ENCODE data around the gene PDIA6.

The PDIA6 gene, protein sequence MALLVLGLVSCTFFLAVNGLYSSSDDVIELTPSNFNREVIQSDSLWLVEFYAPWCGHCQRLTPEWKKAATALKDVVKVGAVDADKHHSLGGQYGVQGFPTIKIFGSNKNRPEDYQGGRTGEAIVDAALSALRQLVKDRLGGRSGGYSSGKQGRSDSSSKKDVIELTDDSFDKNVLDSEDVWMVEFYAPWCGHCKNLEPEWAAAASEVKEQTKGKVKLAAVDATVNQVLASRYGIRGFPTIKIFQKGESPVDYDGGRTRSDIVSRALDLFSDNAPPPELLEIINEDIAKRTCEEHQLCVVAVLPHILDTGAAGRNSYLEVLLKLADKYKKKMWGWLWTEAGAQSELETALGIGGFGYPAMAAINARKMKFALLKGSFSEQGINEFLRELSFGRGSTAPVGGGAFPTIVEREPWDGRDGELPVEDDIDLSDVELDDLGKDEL

DNA sequence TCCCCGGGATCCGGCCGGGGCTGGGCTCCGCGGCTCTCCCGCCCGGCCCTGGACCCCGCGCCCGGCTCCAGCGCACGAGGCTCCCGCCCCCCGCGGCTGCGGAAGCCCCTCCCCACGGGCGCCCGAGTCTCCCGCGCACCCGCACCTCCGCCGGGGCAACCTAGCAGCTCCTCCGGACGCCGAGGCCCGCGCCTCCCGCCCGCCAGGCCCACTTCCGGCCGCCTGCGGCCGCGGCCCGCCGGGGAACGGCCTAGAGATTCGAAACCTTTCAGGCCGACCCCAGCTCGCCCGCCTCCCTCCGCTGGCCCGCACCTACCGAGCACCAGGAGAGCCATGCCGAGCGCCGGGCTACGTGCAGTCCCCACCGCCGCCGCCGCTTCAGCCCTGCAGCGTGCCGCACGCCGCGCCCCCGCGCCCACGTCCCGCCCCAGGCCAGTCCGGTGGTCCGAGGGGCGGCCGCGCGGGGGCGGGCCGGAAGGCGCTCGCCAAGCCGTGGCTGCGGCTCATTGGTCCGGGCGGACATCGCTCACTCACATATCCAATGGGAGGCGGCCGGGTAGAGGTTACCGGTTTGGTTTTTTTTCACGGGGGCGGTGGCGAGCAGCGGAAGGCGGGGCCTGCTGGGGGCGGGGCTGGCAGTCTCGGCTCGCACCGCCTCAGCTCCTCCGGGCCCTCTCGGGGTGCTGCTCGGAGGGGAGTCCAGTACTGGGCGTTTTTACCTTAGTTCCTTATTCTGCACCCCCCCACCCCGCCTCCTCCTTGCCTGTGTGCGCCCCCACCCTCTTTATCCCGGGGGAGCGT is at the start of gene PDIA6:
PDIA6 (minus strand) TSS at position 424 of the 801 bp plus-strand sequence; CDS start at position 335, 89 bp downstream.
- peak; percentile 90 to 95 (median 94) for DNase-seq (ENCODE audit: low read depth in 2 of 3, low spot score in 1 of 3)

DNA sequence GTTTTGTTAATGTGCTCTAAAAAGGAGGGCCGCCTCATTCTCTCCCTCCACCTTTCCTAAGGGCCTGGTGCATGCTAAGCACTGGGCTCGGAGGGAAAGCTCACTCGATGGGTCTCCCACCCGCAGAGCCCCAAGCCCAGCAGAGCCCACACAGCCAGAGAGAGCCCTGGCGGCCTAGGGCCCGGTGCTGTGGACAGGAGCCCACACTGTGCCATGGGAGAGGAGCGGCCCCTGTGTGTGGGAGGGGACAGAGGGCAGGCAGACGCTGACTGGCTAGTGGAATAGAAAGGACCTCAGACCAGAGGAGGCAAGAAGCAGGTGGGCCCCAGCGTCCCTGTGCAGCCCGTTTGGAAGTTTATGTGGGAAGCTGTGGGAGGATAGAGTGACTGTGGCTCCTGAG is 49.7 kb upstream of the PDIA6 start:
- DNase-seq (ENCODE audit: low read depth in 2 of 3, low spot score in 1 of 3), result no peak

DNA sequence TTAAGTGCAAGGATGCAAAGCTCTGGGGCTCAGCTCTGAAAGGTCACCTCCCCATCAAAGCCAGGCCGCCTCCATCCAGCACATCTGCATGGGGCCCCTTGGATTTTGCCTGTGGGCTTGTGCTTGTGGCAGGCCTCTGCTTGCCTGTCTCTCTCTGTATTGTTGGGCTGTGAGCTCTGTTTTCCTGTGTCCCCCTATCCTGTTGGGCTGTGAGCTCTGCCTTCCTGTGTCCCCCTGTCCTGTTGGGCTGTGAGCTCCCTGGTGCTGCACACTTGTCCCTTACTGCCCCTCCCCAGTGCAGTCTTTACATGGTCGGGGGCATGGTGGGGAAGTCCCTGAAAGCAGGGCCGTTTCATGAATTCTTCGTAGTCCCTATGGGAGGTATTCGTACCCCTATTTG is 49.2 kb upstream of the PDIA6 start:
- DNase-seq (ENCODE audit: low read depth in 2 of 3, low spot score in 1 of 3), result no peak

DNA sequence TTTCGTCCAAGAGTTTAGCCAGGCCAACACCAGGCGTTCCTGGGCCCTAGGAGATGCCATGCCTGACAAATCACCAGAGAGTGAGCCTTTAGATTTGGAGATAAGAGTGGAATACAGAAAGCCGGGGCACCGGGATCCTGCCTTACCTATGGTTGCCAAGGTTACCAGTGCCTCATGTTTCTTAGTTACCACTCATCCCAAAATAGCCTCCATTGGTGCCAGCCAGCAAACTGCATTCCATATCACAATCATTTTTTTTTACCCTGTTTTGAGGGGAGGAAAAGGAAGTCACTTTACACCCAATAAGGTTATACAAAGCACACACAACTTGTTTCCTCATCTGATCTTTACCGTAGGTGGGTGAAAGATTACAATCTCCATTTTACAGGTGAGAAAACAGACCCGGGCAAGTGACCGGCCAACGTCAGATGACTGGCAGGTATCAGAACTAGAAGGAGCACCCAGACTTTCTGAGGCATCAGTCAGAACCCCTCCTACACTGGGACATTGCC is 48.3 kb upstream of the PDIA6 start:
- DNase-seq (ENCODE audit: low read depth in 2 of 3, low spot score in 1 of 3), result no peak

DNA sequence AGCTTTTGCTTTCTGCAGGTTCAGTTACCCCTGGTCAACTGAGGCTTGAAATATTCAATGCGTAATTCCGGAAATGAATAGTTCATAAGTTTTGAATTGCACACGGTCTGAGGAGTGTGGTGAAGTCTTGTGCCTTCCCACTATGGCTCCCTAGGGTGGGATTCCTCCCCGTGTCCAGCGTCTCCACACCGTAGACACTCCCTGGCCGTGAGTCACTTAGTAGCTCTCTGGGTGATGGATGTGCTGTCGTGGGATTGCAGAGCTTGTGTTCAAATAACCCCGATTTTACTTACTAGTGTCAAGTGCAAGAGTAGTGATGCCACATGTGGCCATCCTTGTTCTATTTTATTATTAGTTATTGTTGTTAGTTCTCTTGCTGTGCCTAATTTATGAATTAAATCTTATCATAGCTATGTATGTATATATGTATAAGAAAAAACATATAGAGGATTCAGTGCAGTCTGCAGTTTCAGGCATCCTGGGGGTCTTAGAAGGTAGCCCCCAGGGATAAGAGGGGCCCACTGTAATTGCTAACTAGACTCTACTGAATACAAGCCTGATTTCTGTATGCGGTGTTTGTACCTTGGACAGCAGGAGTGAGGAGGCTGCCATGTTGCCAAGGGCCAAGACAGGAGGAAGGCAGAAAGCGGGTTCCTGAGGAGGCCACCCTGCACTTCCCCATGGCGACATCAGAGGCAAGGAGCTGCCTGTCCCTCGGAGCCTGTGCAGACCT is 47.7 kb upstream of the PDIA6 start:
- no peak for DNase-seq (ENCODE audit: low read depth in 2 of 3, low spot score in 1 of 3)

DNA sequence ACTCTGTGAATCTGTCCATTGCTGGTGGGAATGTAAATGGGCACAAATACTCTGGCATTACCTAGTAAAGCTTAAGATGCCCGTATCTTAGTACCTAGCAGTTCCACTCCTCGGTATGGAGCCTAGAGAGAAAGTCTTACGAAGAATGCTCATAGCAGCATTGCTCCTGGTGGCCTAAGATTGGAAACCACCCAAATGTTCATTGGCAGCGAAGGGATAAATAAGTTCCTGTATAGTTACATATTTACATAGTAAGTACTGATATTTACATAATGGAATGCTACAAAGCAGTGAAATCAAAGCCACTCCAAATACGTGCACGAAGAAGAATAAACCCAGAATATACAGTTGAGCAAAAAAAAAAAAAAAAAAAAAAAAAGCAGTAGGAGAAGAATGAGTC is 46.7 kb upstream of the PDIA6 start:
- DNase-seq (ENCODE audit: low read depth in 2 of 3, low spot score in 1 of 3), result no peak

DNA sequence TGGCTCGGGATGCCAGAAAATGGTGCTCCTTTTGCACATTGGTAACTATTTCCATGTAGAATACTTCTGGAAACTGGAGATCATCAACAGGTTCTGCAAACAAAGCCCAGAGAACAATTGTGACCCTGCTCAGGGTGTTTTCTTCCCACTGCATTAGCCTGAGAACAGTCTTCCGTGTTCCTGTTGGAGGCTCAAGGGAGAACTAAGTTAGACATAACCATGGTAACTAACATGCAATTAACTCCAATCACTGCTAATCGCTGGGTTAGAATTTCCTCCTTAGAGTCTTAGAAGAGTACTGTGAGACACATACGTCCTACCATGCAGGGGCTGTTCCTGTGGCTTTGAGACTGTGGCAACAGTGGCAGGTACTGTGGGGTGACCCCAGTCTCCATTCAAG is 36.0 kb upstream of the PDIA6 start:
- DNase-seq (ENCODE audit: low read depth in 2 of 3, low spot score in 1 of 3), result no peak

DNA sequence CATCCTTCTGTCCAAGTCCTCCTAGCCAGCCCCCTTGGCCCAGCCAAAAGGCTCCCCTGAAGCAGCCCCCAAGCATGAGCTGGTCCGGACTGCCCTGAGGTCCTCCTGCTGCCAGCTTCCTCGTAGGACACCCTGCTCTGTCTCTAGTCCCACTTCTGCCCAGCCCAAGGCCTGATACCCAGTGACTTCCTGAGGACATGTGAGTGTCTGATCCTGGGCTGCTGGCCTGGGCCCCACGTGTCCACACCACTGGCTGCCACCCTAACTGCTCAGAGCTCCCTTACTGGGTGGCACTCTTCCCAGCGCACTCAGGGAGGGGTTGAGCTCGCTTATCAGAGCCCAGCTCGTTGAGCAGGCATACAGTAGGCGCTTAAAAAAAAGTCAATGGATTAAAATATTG is 34.4 kb upstream of the PDIA6 start:
- no peak for DNase-seq (ENCODE audit: low read depth in 2 of 3, low spot score in 1 of 3)

DNA sequence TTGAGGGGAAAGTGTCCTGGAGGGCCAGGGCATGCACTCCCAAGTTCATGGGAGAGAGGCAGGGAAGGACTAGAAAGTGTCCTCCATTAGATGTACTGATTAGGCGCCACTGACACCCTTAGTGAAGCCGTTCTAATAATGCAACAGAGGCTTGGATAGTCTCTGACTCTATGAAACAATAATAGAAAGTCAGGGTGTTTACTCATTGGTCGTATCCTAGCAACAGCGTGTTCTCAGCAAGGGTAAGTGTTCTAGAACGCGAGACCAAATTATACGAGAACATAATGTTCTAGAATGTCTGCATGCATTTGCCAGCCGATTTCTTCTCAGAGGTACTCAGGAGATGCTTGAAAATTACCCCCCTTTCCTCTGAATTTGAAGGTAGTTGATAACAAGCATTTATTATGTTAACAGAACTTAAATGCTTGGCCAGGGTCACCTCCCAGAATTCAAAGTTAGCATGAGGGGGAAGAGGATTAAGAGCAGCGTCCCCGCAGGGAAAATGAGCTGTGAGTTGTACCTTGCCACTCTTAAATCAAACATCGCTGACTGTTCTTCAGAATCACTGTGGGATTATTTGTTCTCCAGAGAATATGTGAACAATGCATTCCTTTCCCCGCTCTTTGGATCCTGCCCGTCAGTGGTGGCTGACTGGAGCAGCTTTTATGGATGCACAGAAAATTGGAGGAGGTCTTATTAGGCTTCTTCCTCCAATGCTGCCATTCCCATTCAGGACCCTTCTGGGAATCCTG is 33.7 kb upstream of the PDIA6 start:
- no peak for DNase-seq (ENCODE audit: low read depth in 2 of 3, low spot score in 1 of 3)

DNA sequence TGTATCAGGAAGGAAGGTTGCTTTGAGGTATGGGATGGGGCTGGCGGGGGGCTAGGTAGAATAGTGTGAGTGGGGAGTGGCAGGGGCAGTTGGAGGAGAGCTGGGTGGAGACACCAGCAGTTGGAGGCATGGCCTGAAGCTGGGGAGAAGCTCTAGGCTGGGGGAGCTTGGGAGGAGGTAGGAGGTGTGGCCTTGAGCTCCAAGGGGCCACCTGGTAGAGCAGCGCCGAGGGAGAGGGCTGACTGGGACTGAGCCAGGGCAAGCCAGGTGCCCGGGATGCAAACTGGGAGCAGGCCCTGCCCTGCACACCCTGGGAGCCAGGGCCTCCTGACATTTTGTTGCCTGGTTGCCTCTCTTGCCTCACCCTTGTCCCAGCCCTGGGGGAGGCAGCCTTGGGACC is 33.1 kb upstream of the PDIA6 start:
- DNase-seq (ENCODE audit: low read depth in 2 of 3, low spot score in 1 of 3), result no peak

DNA sequence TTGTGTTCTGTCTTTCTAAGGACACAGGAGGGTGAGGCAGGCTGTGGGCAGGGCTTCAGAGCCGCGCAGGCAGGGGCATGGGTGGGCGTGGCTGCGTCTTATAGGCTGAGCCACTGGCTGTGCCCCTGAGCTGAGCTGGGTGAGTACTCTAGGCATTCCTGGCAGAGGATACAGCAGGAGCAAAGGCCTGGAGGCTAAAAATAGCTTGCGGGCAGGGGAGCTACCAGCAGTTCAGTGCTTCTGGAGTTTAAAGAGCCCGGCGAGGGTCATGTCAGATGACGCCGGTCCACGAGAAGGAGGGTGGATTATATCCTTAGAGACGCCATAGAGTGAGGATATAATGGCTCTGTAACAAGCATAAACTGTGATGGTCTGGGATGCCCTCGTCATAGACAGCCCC is 31.5 kb upstream of the PDIA6 start:
- no peak for DNase-seq (ENCODE audit: low read depth in 2 of 3, low spot score in 1 of 3)

DNA sequence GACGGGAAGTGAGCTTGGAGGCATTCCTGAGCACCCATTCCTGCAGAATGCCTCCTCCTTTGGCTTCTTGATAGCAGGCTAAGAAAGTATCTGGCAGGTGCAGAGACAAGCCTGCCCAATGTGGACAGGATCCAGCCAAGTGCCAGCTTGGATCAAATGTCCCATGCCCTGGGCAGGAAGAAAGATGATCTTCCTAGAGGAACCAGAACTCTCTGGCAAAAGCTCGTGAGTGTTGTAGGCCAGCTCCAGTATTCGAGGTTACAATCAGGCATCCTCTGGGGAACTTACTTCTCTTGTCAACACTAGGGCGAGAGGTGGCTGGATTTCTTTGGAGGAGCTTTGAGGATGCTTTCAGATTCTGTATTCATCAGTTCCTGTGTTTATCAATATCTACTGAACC is 29.9 kb upstream of the PDIA6 start:
- DNase-seq (ENCODE audit: low read depth in 2 of 3, low spot score in 1 of 3), result no peak

DNA sequence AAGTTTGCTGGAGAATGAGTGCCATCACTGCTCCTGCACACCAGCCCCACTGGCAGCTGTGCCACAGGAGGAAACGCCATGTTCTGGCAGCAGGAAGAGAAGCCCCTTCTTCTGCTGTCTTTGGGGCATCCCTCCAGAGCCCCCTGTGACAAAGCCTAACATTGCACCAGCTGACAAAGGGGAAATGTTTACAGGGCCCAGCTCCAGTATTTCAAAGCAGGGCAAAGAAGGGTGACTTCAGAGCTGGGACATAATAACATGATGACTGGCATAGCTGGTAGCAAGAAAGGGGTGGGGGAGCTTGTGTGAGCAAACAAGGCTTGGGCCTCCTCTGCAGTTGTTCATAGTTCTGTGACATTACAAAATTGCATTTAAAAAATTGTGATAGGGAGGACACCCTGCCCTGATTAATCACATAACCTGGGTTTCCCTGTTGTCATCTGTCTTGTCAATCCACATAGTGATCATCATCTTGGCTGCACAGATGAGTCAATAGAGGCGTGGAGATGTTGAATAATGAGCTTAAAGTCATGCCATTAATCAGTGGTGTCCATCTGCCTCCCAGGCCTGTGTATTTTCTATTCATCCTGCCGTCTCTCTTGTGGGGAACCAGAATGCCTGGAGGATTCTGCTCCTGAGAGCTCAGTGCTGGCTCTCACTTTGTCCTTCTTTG is 29.1 kb upstream of the PDIA6 start:
- DNase-seq (ENCODE audit: low read depth in 2 of 3, low spot score in 1 of 3), result no peak

DNA sequence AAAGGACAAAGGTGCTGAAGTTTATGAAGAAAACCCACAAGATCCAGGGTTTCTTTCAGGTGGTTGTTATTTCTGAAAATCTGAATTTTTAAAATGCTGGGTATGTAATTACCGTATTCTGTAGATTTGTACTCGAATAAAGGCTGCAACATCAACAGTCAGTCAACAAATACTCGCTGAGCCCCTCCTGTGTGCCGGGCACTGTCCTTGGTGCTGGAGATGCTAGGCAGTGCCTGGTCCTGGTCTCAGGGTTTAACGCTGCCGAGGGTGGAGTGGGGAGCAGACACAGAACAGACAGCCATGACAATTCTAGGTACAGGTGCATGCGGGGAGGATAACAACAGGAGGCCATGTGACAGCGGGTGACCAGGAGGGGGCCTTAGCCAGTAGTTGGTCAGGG is 27.2 kb upstream of the PDIA6 start:
- DNase-seq (ENCODE audit: low read depth in 2 of 3, low spot score in 1 of 3), result no peak

DNA sequence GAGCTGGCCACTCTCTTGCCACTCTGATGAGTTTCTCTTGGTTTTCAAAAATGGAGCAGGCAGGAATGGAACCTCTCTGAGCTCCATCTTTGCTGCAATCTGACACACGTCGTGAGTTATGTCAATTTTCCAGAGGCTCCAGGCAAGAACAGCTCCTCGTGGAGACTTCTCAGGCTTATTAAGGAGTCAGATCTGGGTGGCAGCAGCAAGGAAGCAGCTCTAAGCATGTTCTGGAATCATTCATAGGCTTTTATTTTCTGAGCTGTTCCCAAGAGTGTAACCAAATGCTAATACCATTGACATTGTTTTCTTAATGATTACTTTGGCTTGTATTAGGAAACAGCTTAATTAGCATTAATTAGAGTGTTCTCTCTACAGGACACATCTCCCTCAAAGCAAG is 26.1 kb upstream of the PDIA6 start:
- no peak for DNase-seq (ENCODE audit: low read depth in 2 of 3, low spot score in 1 of 3)

DNA sequence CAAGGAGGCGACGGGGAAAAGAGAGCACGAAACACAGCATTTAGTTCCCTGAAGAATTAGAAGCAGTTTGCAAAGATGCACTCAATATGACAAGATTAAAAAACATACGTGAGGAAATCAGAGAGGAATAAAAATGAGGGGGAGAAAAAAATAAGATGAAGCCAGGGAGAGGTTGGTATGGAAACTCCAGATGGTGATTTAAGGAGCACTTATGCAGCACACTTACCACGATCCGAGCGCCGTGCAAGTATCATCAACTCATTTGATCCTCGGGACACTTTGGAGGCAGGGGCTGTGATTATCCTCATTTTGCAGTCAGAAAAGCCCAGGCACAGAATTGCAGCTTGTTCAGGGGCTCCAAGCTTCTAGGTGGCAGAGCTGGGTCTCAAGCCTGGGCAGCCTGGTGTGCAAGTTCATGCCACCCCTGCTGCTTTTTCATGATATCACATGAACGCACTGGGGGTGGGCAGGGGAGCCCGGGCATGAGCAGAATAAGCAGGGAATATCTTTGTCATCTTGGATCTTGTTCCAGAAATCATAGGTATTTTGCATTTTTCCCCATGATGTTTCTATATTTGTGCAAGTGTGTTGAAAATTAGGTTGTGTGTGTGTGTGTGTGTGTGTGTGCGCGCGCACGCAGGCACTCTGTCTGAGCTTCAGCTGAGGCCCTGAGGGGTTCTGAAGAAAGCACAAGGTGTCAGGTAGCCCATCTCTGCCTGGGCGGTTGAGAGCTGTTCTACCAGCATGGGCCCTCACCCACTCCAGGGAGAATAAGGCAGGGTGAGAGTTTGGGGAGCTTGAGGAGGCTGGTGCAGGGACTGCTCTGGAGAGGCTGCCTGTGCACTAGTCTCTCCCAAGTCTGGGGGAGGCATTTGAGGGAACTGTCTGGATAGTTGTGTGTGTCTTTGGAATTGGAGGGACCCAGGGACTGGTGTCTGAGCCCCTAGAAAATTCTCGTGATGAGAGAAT is 25.0 kb upstream of the PDIA6 start:
- DNase-seq (ENCODE audit: low read depth in 2 of 3, low spot score in 1 of 3), result no peak

DNA sequence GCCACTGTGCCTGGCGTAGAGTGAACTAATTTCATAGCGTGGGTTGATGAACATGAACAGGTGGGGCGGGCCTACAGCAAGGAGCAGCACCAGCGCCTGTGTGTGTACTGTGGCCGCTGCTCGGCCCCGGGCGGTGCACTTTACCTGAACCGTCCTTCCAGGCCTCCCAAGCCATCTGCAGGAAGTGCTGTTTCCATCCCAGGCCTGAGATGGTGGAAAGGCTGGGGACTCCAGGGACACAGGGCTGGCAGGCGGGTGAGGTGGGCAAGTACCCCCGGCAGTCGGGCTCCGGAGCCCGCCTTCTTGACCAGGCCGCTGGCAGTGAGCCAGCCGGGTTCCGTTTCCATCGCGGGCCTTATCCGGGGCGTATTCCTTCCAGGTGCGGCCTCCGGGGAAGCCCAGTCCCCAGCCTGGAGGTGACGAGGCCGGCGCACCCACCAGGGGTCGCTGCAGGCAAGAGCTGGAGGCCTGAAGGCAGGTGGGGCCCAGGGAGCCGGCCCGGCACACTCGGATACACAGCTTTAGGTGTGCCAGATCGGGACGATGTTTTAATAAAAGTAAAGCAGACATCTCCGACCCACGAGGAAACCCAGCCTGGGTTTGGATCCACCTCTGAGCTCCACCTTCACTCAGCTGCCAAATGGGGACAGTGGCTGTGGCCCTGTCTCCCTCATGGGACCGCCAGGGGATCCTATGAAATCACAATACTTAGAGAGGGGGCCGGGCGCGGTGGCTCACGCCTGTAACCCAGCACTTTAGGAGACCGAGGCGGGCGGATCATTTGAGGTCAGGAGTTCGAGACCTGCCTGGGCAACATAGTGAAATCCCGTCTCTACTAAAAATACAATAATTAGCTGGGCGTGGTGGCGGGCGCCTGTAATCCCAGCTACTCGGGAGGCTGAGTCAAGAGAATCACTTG is 22.7 kb upstream of the PDIA6 start:
- DNase-seq (ENCODE audit: low read depth in 2 of 3, low spot score in 1 of 3), result peak; percentile 64 to 86 (median 79)

DNA sequence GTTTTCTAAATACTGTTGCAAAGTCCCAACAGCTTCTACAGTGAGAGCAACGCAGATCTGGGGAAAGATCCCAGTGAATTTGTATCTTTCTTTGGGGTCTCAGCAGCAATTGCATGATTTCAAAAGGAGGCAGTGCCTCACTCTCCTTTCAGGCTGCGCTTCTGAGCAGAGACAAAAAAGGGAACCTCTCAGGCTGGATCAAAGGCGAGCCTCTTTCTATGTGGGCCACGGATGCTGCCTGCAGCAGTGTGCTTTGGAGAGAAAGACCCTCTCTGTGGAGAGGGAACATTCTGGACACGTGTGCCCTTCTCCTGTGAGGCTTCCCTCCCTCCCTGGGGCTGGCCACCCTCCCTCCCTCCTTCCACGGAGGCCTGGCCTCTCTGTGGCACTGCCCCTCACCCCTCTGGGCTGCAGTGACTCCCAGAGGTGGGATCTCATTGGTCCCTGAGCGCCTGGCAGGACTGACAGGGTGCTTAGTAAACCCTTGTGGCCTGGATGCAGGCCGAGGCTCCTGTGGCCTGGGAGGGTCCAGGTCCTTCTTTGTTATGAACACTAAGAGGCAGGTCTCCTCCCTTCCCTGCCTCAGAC is 21.6 kb upstream of the PDIA6 start:
- DNase-seq (ENCODE audit: low read depth in 2 of 3, low spot score in 1 of 3), result no peak

All from stimulated activated CD4-positive, alpha-beta T cell treated with anti-CD3 and anti-CD28 coated beads, Interleukin-12 subunit alpha, Interleukin-12 subunit beta, amount 100 ng/mL, for 48 hours (primary cell).